ENCODE data around the gene TRIP6. TPM values are rescaled to one million over a fixed set of nuclear protein-coding genes. Genes with fewer than 3 reads are reported as not detected.

TRIP6 gene
- total RNA-seq, 1 experiment from 2014 or later = 102 TPM

- H4K20me1 ChIP-seq (ENCODE audit: insufficient read depth) = no peaks in the 10 kb centered on the region
- POLR2A ChIA-PET = no interaction called here
- RAD21 ChIA-PET (ENCODE audit: low non-redundant PET in 1 of 2, low total read pairs in 2 of 2, uncharacterized antibody in 2 of 2, unreplicated experiment in 2 of 2) = no interaction called here
- H3K9ac ChIP-seq (ENCODE audit: low read length) = no peak overlapping the region
- intact Hi-C loops (cut with micrococcal nuclease) = no loop called here
- CTCF ChIA-PET = no interaction called here
- no peak overlapping the region for H3K27ac ChIP-seq (ENCODE audit: low read depth, low read length)
- H3K9me3 ChIP-seq (ENCODE audit: control insufficient read depth in 1 of 2, insufficient read depth in 1 of 2, low read depth in 1 of 2, low read length in 2 of 2) = no peaks in the 10 kb centered on the region
- no peaks in the 10 kb centered on the region for H3K27me3 ChIP-seq (ENCODE audit: insufficient read depth, low read length)
- peaks cover 35 to 38% of the 10 kb centered on the region in 2 experiments; a peak in 3 of 4 replicates for H3K36me3 ChIP-seq (ENCODE audit: control insufficient read depth in 1 of 2, insufficient read depth in 2 of 2, low read length in 2 of 2)
- H3K79me2 ChIP-seq (ENCODE audit: insufficient read depth, low read length) = peaks cover 8% of the 10 kb centered on the region; the same call in 1 of the 2 replicates
- no peak overlapping the region for H3K4me3 ChIP-seq (replicated peaks in 1 of 2; ENCODE audit: low read depth in 1 of 2, low read length in 2 of 2)
- H2AFZ ChIP-seq (ENCODE audit: low read depth, low read length, poor library complexity, severe bottlenecking) = no peak overlapping the region
- no TSS peak for BruUV-seq (replicated peaks)
- DNase-seq (ENCODE audit: low read depth, low spot score) (no peak), ATAC-seq (no peak)
- no peaks in the 10 kb centered on the region for H3K9me2 ChIP-seq (ENCODE audit: insufficient read depth)
- TF ChIP-seq ZNF274 (IDR thresholded peaks at IDR 0.05; ENCODE audit: low read depth, low read length) (no peak), CTCF (IDR thresholded peaks at IDR 0.05 in 2 of 3, conservative IDR thresholded peaks at IDR 0.05 in 1 of 3; ENCODE audit: borderline replicate concordance in 1 of 3, insufficient read depth in 1 of 3, low read depth in 2 of 3, low read length in 2 of 3) (no peak), REST (IDR thresholded peaks at IDR 0.05; ENCODE audit: low read depth) (no peak), ATF3 (IDR thresholded peaks at IDR 0.05) (no peak), FOSL1 (IDR thresholded peaks at IDR 0.05; ENCODE audit: low read depth) (no peak)
- no peaks in the 10 kb centered on the region for H3K4me1 ChIP-seq (ENCODE audit: control insufficient read depth in 1 of 2, insufficient read depth in 2 of 2, low read length in 2 of 2)
- no peak overlapping the region for H3K4me2 ChIP-seq (ENCODE audit: low read length)
Measured at GRCh38 chr7:100819586-100819985, 47.6 kb upstream of the TRIP6 start.

Measured in HCT116 (cell line).